Esophagus muscularis mucosa (tissue), 4 donors: Measurements from ENCODE around the gene WNT6. TPM values are rescaled to one million over a fixed set of nuclear protein-coding genes. Genes with fewer than 3 reads are reported as not detected.

Source experiments
- DNase-seq: peaks from one replicate; pipeline ENCODE4 v3.0.0-alpha.2; 2017; ENCODE audit errors: extremely low spot score
- H3K27ac ChIP-seq, 4 donors: fragments of 200-600 bp; sonication (generic); replicated peaks in 1 of 4; 1 replicate in 3 of 4; 2 replicates in 1 of 4; pipeline ENCODE4 v1.5.1; 2016 to 2019; ENCODE audit warnings: mild to moderate bottlenecking in 1 of 4
- H3K27me3 ChIP-seq, 4 donors: fragments of 200-600 bp; sonication (generic); one replicate each; pipeline versions ENCODE4 v1.5.1 to v1.6.0; 2016 to 2019
- H3K36me3 ChIP-seq, 4 donors: fragments of 200-600 bp; sonication (generic); one replicate each; pipeline ENCODE4 v1.5.1; 2016 to 2019
- H3K4me1 ChIP-seq, 4 donors: fragments of 200-600 bp; sonication (generic); one replicate each; pipeline ENCODE4 v1.5.1; 2016 to 2019
- H3K4me3 ChIP-seq, 4 donors: fragments of 200-600 bp; sonication (generic); 1 replicate in 2 of 4; 2 replicates in 2 of 4; pipeline ENCODE4 v1.5.1; 2016 to 2019; ENCODE audit warnings: mild to moderate bottlenecking in 4 of 4, moderate library complexity in 1 of 4
- H3K9me3 ChIP-seq, 4 donors: fragments of 200-600 bp; sonication (generic); 1 replicate in 3 of 4; 2 replicates in 1 of 4; pipeline ENCODE4 v1.5.1; 2016 to 2019
- EP300 ChIP-seq: sonication (generic); formaldehyde crosslinking; IDR thresholded peaks from one replicate; pipeline ENCODE4 v1.6.1; 2017; ENCODE audit warnings: antibody characterized with exemption
- POLR2A ChIP-seq: fragments of 450-650 bp; IDR thresholded peaks from one replicate; pipeline ENCODE4 v1.6.1; 2017; ENCODE audit warnings: antibody characterized with exemption, moderate library complexity, mild to moderate bottlenecking, low read depth
- POLR2AphosphoS5 ChIP-seq, 2 donors: sonication (generic); formaldehyde crosslinking; IDR thresholded peaks; one replicate each; pipeline ENCODE4 v1.6.1; 2017; ENCODE audit warnings: antibody characterized with exemption in 2 of 2
- WGBS: methylation state at CpG from one replicate; pipeline ENCODE4 v1.1.5; 2018; 5-methylcytosine and 5-hydroxymethylcytosine counted together
- intact Hi-C: fragments of 100-400 bp; cut with DNase I; formaldehyde crosslinking; loops from one replicate; pipeline ENCODE4 v1.15.1; 2023
- total RNA-seq, 4 donors: library from RNA; depleted of rRNA; stranded (reverse); fragments of >200 nt; gene quantifications; one replicate each; pipeline versions ENCODE4 v1.1.0 to v1.2.1, GENCODE V29; 2016
- TF ChIP-seq, protein P1 (sequence below), 3 experiments: fragments of 200-600 bp in 2 of 3; fragments of 450-650 bp in 1 of 3; sonication (generic) in 2 of 3; IDR thresholded peaks; one replicate each; pipeline ENCODE4 v1.5.1; 2017 to 2019; ENCODE audit warnings: antibody characterized with exemption in 3 of 3, mild to moderate bottlenecking in 2 of 3, moderate library complexity in 1 of 3

WNT6 gene
- total RNA-seq, 4 donors from 2014 or later = 2.9 to 14.3 (median 8.0) TPM

DNA sequence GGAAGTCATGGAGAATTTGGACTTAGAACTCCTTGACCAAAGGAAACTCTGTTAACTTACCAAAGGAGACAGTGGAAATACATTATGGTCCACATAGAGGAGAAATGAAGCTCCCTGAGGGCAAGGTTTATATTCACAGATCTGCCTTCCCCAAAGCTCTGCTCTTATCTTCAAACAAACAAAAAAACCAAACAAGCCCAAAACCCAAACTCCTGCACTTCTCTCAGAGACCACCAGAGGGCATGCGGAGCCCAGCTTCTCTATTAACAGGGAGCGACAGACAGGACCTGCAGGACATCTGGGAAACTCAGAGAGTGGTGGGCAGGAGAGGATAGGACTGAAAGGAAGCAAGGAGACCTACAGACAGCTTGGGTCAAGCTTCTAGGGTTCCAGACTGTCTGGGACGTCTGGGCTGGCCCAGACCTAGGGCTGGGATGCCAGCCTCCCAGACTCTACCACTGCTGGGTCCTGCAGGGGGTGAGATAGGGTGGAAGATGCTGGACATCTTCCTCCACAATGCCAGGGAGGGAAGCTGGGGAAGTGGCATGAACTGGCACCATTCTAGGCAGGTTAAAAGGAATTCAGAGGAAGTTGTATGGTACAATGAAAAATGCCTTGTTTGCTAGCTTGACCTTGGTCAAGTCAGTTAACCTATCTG is 17.1 kb downstream of the WNT6 start:
- peaks cover 0 to 99% (median 74%) of the 10 kb centered on the region in 4 donors for H3K27me3 ChIP-seq
- no peaks in the 10 kb centered on the region for H3K9me3 ChIP-seq
- DNase-seq = no peak
- no peak for TF ChIP-seq EP300
- TF ChIP-seq, protein P1, sequence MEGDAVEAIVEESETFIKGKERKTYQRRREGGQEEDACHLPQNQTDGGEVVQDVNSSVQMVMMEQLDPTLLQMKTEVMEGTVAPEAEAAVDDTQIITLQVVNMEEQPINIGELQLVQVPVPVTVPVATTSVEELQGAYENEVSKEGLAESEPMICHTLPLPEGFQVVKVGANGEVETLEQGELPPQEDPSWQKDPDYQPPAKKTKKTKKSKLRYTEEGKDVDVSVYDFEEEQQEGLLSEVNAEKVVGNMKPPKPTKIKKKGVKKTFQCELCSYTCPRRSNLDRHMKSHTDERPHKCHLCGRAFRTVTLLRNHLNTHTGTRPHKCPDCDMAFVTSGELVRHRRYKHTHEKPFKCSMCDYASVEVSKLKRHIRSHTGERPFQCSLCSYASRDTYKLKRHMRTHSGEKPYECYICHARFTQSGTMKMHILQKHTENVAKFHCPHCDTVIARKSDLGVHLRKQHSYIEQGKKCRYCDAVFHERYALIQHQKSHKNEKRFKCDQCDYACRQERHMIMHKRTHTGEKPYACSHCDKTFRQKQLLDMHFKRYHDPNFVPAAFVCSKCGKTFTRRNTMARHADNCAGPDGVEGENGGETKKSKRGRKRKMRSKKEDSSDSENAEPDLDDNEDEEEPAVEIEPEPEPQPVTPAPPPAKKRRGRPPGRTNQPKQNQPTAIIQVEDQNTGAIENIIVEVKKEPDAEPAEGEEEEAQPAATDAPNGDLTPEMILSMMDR (IDR thresholded peaks at IDR 0.05) = peak; percentile 85 to 98 (median 93)
- peaks cover 11 to 45% (median 26%) of the 10 kb centered on the region in 4 donors for H3K4me1 ChIP-seq
- no peak overlapping the region for H3K4me3 ChIP-seq
- H3K27ac ChIP-seq = no peak overlapping the region
- 0% methylated on average over 3 of the region's 3 CpGs for WGBS
- H3K36me3 ChIP-seq = no peaks in the 10 kb centered on the region
- intact Hi-C loops = loop anchor here (1.0 kb wide), 1 partner anchor 22 kb away; no protein-coding TSS in a partner anchor

DNA sequence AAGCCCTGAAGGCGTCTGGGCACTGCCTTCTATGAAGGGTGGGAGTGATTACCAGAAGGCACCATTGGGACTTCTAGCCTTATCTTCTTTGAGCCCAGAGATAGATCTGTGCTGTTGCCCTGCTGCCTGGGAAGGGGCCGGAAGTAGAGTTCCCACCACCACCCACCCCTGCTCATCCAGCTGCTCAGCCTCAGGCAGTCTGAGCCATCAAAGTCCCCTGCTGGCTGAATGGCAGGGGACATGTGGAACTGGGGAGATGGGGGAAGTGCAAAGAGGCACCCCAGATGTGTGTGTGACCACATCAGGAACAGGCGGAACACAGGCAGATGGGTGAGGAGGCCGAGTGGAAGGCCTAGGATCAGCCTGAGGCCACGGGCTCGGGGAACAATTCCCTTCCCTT is 17.7 kb downstream of the WNT6 start:
- no peaks in the 10 kb centered on the region for H3K36me3 ChIP-seq
- H3K27me3 ChIP-seq = peaks cover 0 to 99% (median 70%) of the 10 kb centered on the region in 4 donors
- no peak overlapping the region for H3K27ac ChIP-seq
- H3K4me3 ChIP-seq = no peak overlapping the region
- peaks cover 11 to 40% (median 24%) of the 10 kb centered on the region in 4 donors for H3K4me1 ChIP-seq
- TF ChIP-seq POLR2A = no peak
- no peak for TF ChIP-seq POLR2AphosphoS5 (IDR thresholded peaks at IDR 0.05)
- TF ChIP-seq EP300 = no peak
- TF ChIP-seq, protein P1 (IDR thresholded peaks at IDR 0.05) = no peak
- H3K9me3 ChIP-seq = no peaks in the 10 kb centered on the region
- intact Hi-C loops = no loop called here
- no peak for DNase-seq
- 84% methylated on average over 5 of the region's 6 CpGs for WGBS

DNA sequence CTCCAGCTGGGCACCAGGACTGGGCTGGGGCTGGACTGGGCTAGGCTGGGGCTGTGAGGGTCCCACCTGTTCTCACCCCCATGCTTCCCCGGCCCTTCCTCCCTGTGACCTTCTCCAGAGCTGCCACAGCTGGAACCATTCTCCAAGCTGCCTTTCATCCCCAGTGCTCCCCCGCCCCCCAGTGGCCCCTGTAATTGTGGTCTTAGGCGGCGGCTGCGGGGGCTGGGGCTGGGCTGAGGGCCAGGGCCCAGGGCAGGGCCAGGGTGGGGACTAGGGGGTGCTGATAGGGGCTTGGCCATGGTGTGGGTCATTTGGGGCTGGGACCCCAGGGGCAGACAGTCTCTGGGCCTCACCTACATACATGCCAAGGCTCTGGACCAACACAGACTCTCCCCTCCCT is 18.3 kb downstream of the WNT6 start:
- Histone ChIP-seq H3K4me3 (no peak overlapping the region), H3K27me3 (peaks cover 0 to 99% (median 64%) of the 10 kb centered on the region in 4 donors), H3K9me3 (no peaks in the 10 kb centered on the region), H3K36me3 (no peaks in the 10 kb centered on the region), H3K27ac (no peak overlapping the region), H3K4me1 (peaks cover 11 to 36% (median 27%) of the 10 kb centered on the region in 4 donors)
- WGBS = 33% methylated on average over 1 of the region's 5 CpGs
- intact Hi-C loops = no loop called here
- no peak for DNase-seq
- TF ChIP-seq POLR2AphosphoS5 (IDR thresholded peaks at IDR 0.05) (no peak), POLR2A (no peak), EP300 (no peak)

DNA sequence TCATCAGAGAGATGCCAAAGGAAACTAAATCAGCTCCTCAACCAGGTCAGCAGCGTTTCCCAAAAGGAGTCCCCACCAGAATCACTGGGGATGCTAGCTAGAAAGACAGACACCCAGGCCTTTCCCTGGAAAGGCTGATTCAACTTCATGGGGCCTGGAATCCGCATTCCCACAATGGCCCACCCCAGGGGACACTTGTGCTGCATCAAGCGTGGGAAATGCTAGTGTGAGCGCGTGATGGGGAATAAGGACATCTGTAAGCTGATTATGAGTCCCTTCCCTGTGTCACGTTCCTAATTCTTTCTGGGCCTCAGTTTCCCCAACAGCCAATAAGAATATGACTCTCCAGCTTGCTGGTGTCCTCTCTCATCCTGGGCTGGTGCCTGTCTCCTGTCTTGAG is 18.9 kb downstream of the WNT6 start:
- Histone ChIP-seq H3K4me3 (no peak overlapping the region), H3K9me3 (no peaks in the 10 kb centered on the region), H3K27me3 (peaks cover 0 to 99% (median 60%) of the 10 kb centered on the region in 4 donors), H3K4me1 (peaks cover 16 to 36% (median 28%) of the 10 kb centered on the region in 4 donors), H3K27ac (no peak overlapping the region), H3K36me3 (no peaks in the 10 kb centered on the region)
- WGBS = 68% methylated on average over 6 of the region's 6 CpGs
- TF ChIP-seq POLR2AphosphoS5 (IDR thresholded peaks at IDR 0.05) = no peak
- no peak for TF ChIP-seq EP300
- no peak for TF ChIP-seq POLR2A
- TF ChIP-seq, protein P1 (IDR thresholded peaks at IDR 0.05) = no peak
- intact Hi-C loops = no loop called here
- DNase-seq = no peak

DNA sequence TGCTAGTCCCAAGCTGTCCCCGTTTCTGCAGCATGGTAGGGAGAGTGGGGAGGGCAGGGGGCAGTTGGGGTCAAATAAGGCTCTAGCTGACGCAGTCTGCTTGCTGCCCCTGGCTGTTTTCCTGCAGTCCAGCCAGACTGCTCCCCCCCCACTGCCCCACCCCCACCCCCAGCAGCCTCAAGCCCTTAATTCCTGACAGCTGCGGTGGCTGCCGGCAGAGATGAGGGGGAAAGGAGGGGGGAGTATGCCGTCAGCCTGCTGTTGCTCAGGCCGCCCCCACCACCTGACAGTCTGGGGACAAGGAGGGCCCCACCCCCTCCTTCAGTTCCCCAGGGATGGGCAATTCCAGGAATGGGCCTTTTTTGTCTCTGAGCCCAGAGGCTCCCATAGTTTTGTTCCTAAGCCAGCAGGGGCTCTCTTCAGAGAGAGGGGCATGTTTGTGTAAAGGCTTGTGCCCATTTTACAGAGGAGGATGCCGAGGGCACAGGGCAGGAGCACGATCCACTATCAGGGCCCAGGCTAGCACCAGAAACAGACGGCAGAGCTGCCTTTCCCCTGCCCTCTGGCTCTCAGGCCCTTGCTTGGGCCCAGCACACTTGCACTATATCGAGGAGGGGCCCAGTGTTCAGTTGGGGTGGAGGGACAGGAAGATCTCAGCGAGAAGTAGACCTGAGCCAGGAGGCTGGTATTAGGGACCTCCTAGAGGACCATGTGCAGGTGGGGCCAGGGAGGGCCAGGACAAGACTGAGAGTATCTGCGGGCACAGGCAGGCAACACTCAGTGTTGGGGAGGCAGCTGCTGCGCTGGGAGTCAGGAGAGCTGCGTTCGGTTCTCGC is 19.5 kb downstream of the WNT6 start:
- H3K9me3 ChIP-seq = no peaks in the 10 kb centered on the region
- intact Hi-C loops = no loop called here
- H3K36me3 ChIP-seq = no peaks in the 10 kb centered on the region
- DNase-seq = no peak
- peaks cover 0 to 99% (median 55%) of the 10 kb centered on the region in 4 donors for H3K27me3 ChIP-seq
- WGBS = 33% methylated on average over 12 of the region's 16 CpGs
- no peak for TF ChIP-seq POLR2A
- TF ChIP-seq POLR2AphosphoS5 (IDR thresholded peaks at IDR 0.05) = no peak
- TF ChIP-seq, protein P1 (IDR thresholded peaks at IDR 0.05) = no peak
- TF ChIP-seq EP300 = no peak
- H3K27ac ChIP-seq = no peak overlapping the region
- peaks cover 19 to 39% (median 32%) of the 10 kb centered on the region in 4 donors for H3K4me1 ChIP-seq
- no peak overlapping the region for H3K4me3 ChIP-seq
